Measurements from ENCODE around the gene DUSP8.

DNA sequence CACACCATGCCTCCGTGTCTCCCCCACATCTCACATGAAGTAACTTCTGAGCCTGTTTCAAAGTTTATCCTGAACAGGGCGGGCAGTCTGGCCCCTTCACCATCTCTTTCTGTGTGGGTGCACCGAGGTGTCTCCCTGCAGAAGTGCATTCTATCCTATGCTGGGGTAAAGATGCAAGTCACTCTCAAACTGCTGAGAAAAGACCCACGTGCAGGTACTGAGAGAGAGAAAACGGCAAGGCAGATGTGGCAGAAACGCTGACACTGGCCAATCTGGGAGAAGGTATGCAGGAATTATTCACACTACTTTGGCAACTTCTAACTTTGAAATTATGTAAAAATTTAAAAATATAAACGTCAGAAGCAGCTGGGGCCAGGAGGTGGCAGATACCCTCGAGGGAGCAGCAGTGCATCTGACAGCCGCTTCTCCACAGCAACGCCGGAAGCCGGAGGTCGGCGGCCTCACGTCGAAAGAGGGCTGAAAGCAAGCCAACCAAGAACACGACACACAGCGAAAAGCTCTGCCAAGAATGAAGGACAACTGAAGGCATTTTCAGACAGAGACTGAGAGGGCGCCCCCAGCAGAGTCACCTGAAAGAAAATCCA lies 51.3 kb downstream of the DUSP8 start:
- no peak for TF ChIP-seq ZFX (IDR thresholded peaks at IDR 0.05)
- TF ChIP-seq, protein P1, sequence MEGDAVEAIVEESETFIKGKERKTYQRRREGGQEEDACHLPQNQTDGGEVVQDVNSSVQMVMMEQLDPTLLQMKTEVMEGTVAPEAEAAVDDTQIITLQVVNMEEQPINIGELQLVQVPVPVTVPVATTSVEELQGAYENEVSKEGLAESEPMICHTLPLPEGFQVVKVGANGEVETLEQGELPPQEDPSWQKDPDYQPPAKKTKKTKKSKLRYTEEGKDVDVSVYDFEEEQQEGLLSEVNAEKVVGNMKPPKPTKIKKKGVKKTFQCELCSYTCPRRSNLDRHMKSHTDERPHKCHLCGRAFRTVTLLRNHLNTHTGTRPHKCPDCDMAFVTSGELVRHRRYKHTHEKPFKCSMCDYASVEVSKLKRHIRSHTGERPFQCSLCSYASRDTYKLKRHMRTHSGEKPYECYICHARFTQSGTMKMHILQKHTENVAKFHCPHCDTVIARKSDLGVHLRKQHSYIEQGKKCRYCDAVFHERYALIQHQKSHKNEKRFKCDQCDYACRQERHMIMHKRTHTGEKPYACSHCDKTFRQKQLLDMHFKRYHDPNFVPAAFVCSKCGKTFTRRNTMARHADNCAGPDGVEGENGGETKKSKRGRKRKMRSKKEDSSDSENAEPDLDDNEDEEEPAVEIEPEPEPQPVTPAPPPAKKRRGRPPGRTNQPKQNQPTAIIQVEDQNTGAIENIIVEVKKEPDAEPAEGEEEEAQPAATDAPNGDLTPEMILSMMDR (conservative IDR thresholded peaks at IDR 0.05), result no peak

Measured in C4-2B (cell line).